Brain microvascular endothelial cell (primary cell): ENCODE data around the gene TADA2B.

ENCODE experiments used
- DNase-seq: peaks from one replicate; pipeline ENCODE4 v3.0.0-alpha.2; 2020
- H3K27ac ChIP-seq: fragments of 250-450 bp; sonication (Bioruptor Pico); 2 replicates; pipeline ENCODE4 v1.5.1; 2020; ENCODE audit warnings: mild to moderate bottlenecking, moderate library complexity
- H3K27me3 ChIP-seq: fragments of 250-450 bp; sonication (Bioruptor Pico); replicated peaks from 2 replicates; pipeline ENCODE4 v1.5.1; 2020; ENCODE audit warnings: mild to moderate bottlenecking
- H3K36me3 ChIP-seq: fragments of 250-450 bp; sonication (Bioruptor Pico); replicated peaks from 2 replicates; pipeline ENCODE4 v1.5.1; 2020; ENCODE audit warnings: mild to moderate bottlenecking
- H3K4me3 ChIP-seq: 2 replicates; pipeline ENCODE4 v1.5.1; 2011; ENCODE audit warnings: low read depth, mild to moderate bottlenecking, control low read depth, low read length, moderate library complexity
- in situ Hi-C: cut with HindIII; loops from 2 replicates; pipeline ENCODE4 v1.10.0; 2017; ENCODE audit warnings: low sequenced_read_pairs, low pct_ligation_motif_present
- TF ChIP-seq, protein P1 (sequence below): IDR thresholded peaks from 2 replicates; pipeline ENCODE4 v1.5.1; 2011; ENCODE audit warnings: low read depth, mild to moderate bottlenecking, moderate library complexity, low read length, control low read depth, inconsistent platforms; ENCODE audit errors: missing control alignments

Gene TADA2B

GRCh38 chr4:7029921-7030320, 13.3 kb upstream of the TADA2B start:
- peaks cover 20% of the 10 kb centered on the region for H3K36me3 ChIP-seq
- DNase-seq, result no peak
- TF ChIP-seq, protein P1, sequence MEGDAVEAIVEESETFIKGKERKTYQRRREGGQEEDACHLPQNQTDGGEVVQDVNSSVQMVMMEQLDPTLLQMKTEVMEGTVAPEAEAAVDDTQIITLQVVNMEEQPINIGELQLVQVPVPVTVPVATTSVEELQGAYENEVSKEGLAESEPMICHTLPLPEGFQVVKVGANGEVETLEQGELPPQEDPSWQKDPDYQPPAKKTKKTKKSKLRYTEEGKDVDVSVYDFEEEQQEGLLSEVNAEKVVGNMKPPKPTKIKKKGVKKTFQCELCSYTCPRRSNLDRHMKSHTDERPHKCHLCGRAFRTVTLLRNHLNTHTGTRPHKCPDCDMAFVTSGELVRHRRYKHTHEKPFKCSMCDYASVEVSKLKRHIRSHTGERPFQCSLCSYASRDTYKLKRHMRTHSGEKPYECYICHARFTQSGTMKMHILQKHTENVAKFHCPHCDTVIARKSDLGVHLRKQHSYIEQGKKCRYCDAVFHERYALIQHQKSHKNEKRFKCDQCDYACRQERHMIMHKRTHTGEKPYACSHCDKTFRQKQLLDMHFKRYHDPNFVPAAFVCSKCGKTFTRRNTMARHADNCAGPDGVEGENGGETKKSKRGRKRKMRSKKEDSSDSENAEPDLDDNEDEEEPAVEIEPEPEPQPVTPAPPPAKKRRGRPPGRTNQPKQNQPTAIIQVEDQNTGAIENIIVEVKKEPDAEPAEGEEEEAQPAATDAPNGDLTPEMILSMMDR, result no peak
- H3K27me3 ChIP-seq, result no peaks in the 10 kb centered on the region
- no peak overlapping the region for H3K27ac ChIP-seq
- no peak overlapping the region for H3K4me3 ChIP-seq
- in situ Hi-C loops, result no loop called here

- no peaks in the 10 kb centered on the region for H3K27me3 ChIP-seq
- H3K4me3 ChIP-seq, result no peak overlapping the region
- TF ChIP-seq, protein P1, result no peak
- no peak overlapping the region for H3K27ac ChIP-seq
- in situ Hi-C loops, result no loop called here
- peaks cover 16% of the 10 kb centered on the region for H3K36me3 ChIP-seq
- no peak for DNase-seq
Measured at GRCh38 chr4:7030856-7031255, 12.3 kb upstream of the TADA2B start.

GRCh38 chr4:7031558-7032449, 11.4 kb upstream of the TADA2B start:
- H3K4me3 ChIP-seq, result no peak overlapping the region
- in situ Hi-C loops, result no loop called here
- DNase-seq, result peak; percentile 36
- peaks cover 16% of the 10 kb centered on the region for H3K36me3 ChIP-seq
- H3K27me3 ChIP-seq, result no peaks in the 10 kb centered on the region
- TF ChIP-seq, protein P1, result no peak
- H3K27ac ChIP-seq, result no peak overlapping the region

- no peaks in the 10 kb centered on the region for H3K27me3 ChIP-seq
- H3K4me3 ChIP-seq, result no peak overlapping the region
- in situ Hi-C loops, result no loop called here
- TF ChIP-seq, protein P1, result no peak
- no peak overlapping the region for H3K27ac ChIP-seq
- DNase-seq, result no peak
- H3K36me3 ChIP-seq, result peaks cover 16% of the 10 kb centered on the region
Measured at GRCh38 chr4:7032596-7032995, 10.6 kb upstream of the TADA2B start.

GRCh38 chr4:7034262-7035081, 8.7 kb upstream of the TADA2B start:
- peak; percentile 58 for DNase-seq
- Histone ChIP-seq H3K36me3 (peaks cover 14% of the 10 kb centered on the region), H3K27ac (no peak overlapping the region), H3K4me3 (no peak overlapping the region), H3K27me3 (no peaks in the 10 kb centered on the region)
- in situ Hi-C loops, result no loop called here
- TF ChIP-seq, protein P1, result no peak
